Naive thymus-derived CD8-positive, alpha-beta T cell (primary cell): ENCODE data around the gene ERI2. TPM values are rescaled to one million over a fixed set of nuclear protein-coding genes. Genes with fewer than 3 reads are reported as not detected.
A peak's percentile ranks its signal among the peaks of the same experiment; 100 is the strongest.

Experiments
- ATAC-seq, 2 donors: fragments of 150-1000 bp; cut with Tn5 transposase in 1 of 2; sonication (Bioruptor Pico), chemical (Tn5 transposase) in 1 of 2; 1 replicate in 1 of 2; 2 replicates in 1 of 2; pipeline ENCODE4 v1.10.0; 2021; ENCODE audit warnings: mild to moderate bottlenecking in 2 of 2, moderate library complexity in 2 of 2
- POLR2A ChIA-PET: fragments of 350-600 bp; sonication (Branson Sonifier 250); formaldehyde crosslinking; loops from one replicate; lab custom pipeline; 2021; ENCODE audit warnings: antibody characterized with exemption; lab: Charles Lee
- DNase-seq, 10 donors: peaks; one replicate each; pipeline versions ENCODE4 v3.0.0 to v3.0.0-alpha.2; 2020 to 2022
- H3K27ac Mint-ChIP-seq, 10 donors: one replicate each; pipeline ENCODE4 v1.8.0; 2020 to 2022; ENCODE audit warnings: mild to moderate bottlenecking in 10 of 10, mixed read lengths in 10 of 10, moderate library complexity in 4 of 10, inconsistent platforms in 1 of 10
- H3K27me3 Mint-ChIP-seq, 5 donors: one replicate each; pipeline ENCODE4 v1.8.0; 2021 to 2022; ENCODE audit warnings: mixed read lengths in 5 of 5
- H3K36me3 Mint-ChIP-seq, 3 donors: one replicate each; pipeline ENCODE4 v1.8.0; 2020 to 2022; ENCODE audit warnings: mixed read lengths in 3 of 3, mild to moderate bottlenecking in 2 of 3, inconsistent platforms in 1 of 3
- H3K4me1 Mint-ChIP-seq, 4 donors: one replicate each; pipeline ENCODE4 v1.8.0; 2021 to 2022; ENCODE audit warnings: mixed read lengths in 4 of 4
- H3K4me3 Mint-ChIP-seq, 10 donors: one replicate each; pipeline ENCODE4 v1.8.0; 2020 to 2022; ENCODE audit warnings: mild to moderate bottlenecking in 10 of 10, mixed read lengths in 10 of 10, moderate library complexity in 6 of 10, inconsistent platforms in 1 of 10
- H3K9me3 Mint-ChIP-seq, 9 donors: one replicate each; pipeline ENCODE4 v1.8.0; 2020 to 2022; ENCODE audit warnings: mixed read lengths in 9 of 9, mild to moderate bottlenecking in 3 of 9, inconsistent platforms in 1 of 9, moderate library complexity in 1 of 9
- polyA plus RNA-seq, 3 donors: library from polyadenylated mRNA; unstranded; fragments of 300-500 nt; fragmentation: Illumina TruSeq; gene quantifications; one replicate each; pipeline ENCODE4 v1.2.3, GENCODE V29; 2021
- total RNA-seq, 8 experiments: library from RNA in 2 of 8; stranded (reverse) in 2 of 8; gene quantifications; one replicate each; pipeline ENCODE4 v1.2.3 and lab custom pipeline; 2021 to 2026

ERI2 gene
- total and polyA plus RNA-seq, 5 experiments from 2014 or later: 1.2 to 3.8 (median 2.1) TPM

- Mint-ChIP-seq H3K4me1 (peaks cover 11 to 27% (median 24%) of the 10 kb centered on the region in 4 donors), H3K4me3 (peak overlapping the region; percentile 26 to 70 (median 47)), H3K27me3 (no peaks in the 10 kb centered on the region), H3K27ac (peak overlapping the region; percentile 14 to 86 (median 72)), H3K9me3 (no peaks in the 10 kb centered on the region), H3K36me3 (no peaks in the 10 kb centered on the region)
- DNase-seq (peak in 4 of 10 donors; percentile 13 to 57 (median 35)), ATAC-seq (peak; percentile 68 to 88)
- POLR2A ChIA-PET: interaction anchor here (1.6 kb wide), 1 partner anchor 56 kb away, joined by 3 read pairs; the partner anchor contains the start of genes DCUN1D3 and LYRM1
Observed at GRCh38 chr16:20844054-20844453, 37.8 kb upstream of the ERI2 start.

- Mint-ChIP-seq H3K27me3 (no peaks in the 10 kb centered on the region), H3K36me3 (peaks cover 0 to 27% (median 16%) of the 10 kb centered on the region in 3 donors)
- ATAC-seq: no peak
Observed at GRCh38 chr16:20839504-20839903, 33.2 kb upstream of the ERI2 start.

GRCh38 chr16:20838240-20838639 is 32.0 kb upstream of the ERI2 start:
- H3K27me3 Mint-ChIP-seq: no peaks in the 10 kb centered on the region
- H3K4me3 Mint-ChIP-seq: no peak overlapping the region
- no peak overlapping the region for H3K27ac Mint-ChIP-seq
- H3K4me1 Mint-ChIP-seq: peaks cover 0 to 5% (median 2%) of the 10 kb centered on the region in 4 donors
- POLR2A ChIA-PET: no interaction called here
- no peak for ATAC-seq
- peaks cover 0 to 29% (median 18%) of the 10 kb centered on the region in 3 donors for H3K36me3 Mint-ChIP-seq
- H3K9me3 Mint-ChIP-seq: peaks cover 0 to 35% (median 14%) of the 10 kb centered on the region in 9 donors
- DNase-seq: no peak

More at GRCh38 chr16:20839504-20839903, 33.2 kb upstream of the ERI2 start:
- H3K4me1 Mint-ChIP-seq: peaks cover 2 to 18% (median 15%) of the 10 kb centered on the region in 4 donors
- DNase-seq: no peak
- POLR2A ChIA-PET: no interaction called here
- H3K4me3 Mint-ChIP-seq: no peak overlapping the region
- peaks cover 0 to 33% (median 10%) of the 10 kb centered on the region in 9 donors for H3K9me3 Mint-ChIP-seq
- no peak overlapping the region for H3K27ac Mint-ChIP-seq

GRCh38 chr16:20833086-20833485 is 26.8 kb upstream of the ERI2 start:
- Mint-ChIP-seq H3K4me3 (no peak overlapping the region), H3K36me3 (peaks cover 0 to 29% (median 18%) of the 10 kb centered on the region in 3 donors), H3K9me3 (peaks cover 0 to 31% (median 14%) of the 10 kb centered on the region in 9 donors), H3K27me3 (no peaks in the 10 kb centered on the region), H3K27ac (no peak overlapping the region), H3K4me1 (no peaks in the 10 kb centered on the region)
- POLR2A ChIA-PET: no interaction called here
- ATAC-seq (no peak), DNase-seq (no peak)

- H3K36me3 Mint-ChIP-seq: peaks cover 0 to 10% (median 4%) of the 10 kb centered on the region in 3 donors
- H3K9me3 Mint-ChIP-seq: peaks cover 0 to 13% (median 6%) of the 10 kb centered on the region in 9 donors
- H3K4me1 Mint-ChIP-seq: no peaks in the 10 kb centered on the region
- H3K4me3 Mint-ChIP-seq: no peak overlapping the region
- H3K27ac Mint-ChIP-seq: no peak overlapping the region
- no peak for DNase-seq
- ATAC-seq: no peak
- POLR2A ChIA-PET: no interaction called here
- no peaks in the 10 kb centered on the region for H3K27me3 Mint-ChIP-seq
Observed at GRCh38 chr16:20830372-20830771, 24.1 kb upstream of the ERI2 start.

GRCh38 chr16:20829536-20829935 is 23.3 kb upstream of the ERI2 start:
- no peaks in the 10 kb centered on the region for H3K4me1 Mint-ChIP-seq
- H3K27ac Mint-ChIP-seq: no peak overlapping the region
- H3K27me3 Mint-ChIP-seq: no peaks in the 10 kb centered on the region
- DNase-seq (no peak), ATAC-seq (no peak)
- H3K36me3 Mint-ChIP-seq: peaks cover 0 to 2% (median 2%) of the 10 kb centered on the region in 3 donors
- POLR2A ChIA-PET: no interaction called here
- H3K9me3 Mint-ChIP-seq: peaks cover 0 to 4% (median 2%) of the 10 kb centered on the region in 9 donors
- H3K4me3 Mint-ChIP-seq: no peak overlapping the region

- Mint-ChIP-seq H3K4me1 (peaks cover 0 to 7% (median 2%) of the 10 kb centered on the region in 4 donors), H3K9me3 (no peaks in the 10 kb centered on the region), H3K27ac (no peak overlapping the region), H3K27me3 (no peaks in the 10 kb centered on the region), H3K4me3 (no peak overlapping the region), H3K36me3 (no peaks in the 10 kb centered on the region)
- POLR2A ChIA-PET: no interaction called here
- ATAC-seq (no peak), DNase-seq (no peak)
Observed at GRCh38 chr16:20826039-20826566, 19.8 kb upstream of the ERI2 start.

- no peaks in the 10 kb centered on the region for H3K27me3 Mint-ChIP-seq
- no peaks in the 10 kb centered on the region for H3K36me3 Mint-ChIP-seq
- H3K27ac Mint-ChIP-seq: no peak overlapping the region
- DNase-seq: no peak
- POLR2A ChIA-PET: no interaction called here
- no peak for ATAC-seq
- peaks cover 0 to 7% (median 2%) of the 10 kb centered on the region in 4 donors for H3K4me1 Mint-ChIP-seq
- H3K4me3 Mint-ChIP-seq: no peak overlapping the region
- no peaks in the 10 kb centered on the region for H3K9me3 Mint-ChIP-seq
Observed at GRCh38 chr16:20822521-20823325, 16.5 kb upstream of the ERI2 start.

- H3K4me1 Mint-ChIP-seq: peaks cover 0 to 7% (median 2%) of the 10 kb centered on the region in 4 donors
- H3K27ac Mint-ChIP-seq: no peak overlapping the region
- no peaks in the 10 kb centered on the region for H3K9me3 Mint-ChIP-seq
- POLR2A ChIA-PET: no interaction called here
- ATAC-seq (no peak), DNase-seq (no peak)
- no peaks in the 10 kb centered on the region for H3K27me3 Mint-ChIP-seq
- no peaks in the 10 kb centered on the region for H3K36me3 Mint-ChIP-seq
- no peak overlapping the region for H3K4me3 Mint-ChIP-seq
Observed at GRCh38 chr16:20821682-20822081, 15.4 kb upstream of the ERI2 start.

GRCh38 chr16:20818929-20819585 is 12.8 kb upstream of the ERI2 start:
- POLR2A ChIA-PET: no interaction called here
- Mint-ChIP-seq H3K4me3 (no peak overlapping the region), H3K36me3 (no peaks in the 10 kb centered on the region), H3K4me1 (peaks cover 0 to 7% (median 2%) of the 10 kb centered on the region in 4 donors), H3K27ac (no peak overlapping the region), H3K27me3 (no peaks in the 10 kb centered on the region), H3K9me3 (no peaks in the 10 kb centered on the region)
- ATAC-seq (no peak), DNase-seq (no peak)

GRCh38 chr16:20814784-20815183 is 8.5 kb upstream of the ERI2 start:
- POLR2A ChIA-PET: no interaction called here
- Mint-ChIP-seq H3K4me3 (no peak overlapping the region), H3K4me1 (no peaks in the 10 kb centered on the region), H3K36me3 (no peaks in the 10 kb centered on the region), H3K27me3 (peaks cover 0 to 4% (median 0%) of the 10 kb centered on the region in 5 donors), H3K9me3 (no peaks in the 10 kb centered on the region), H3K27ac (no peak overlapping the region)
- no peak for ATAC-seq
- DNase-seq: no peak

GRCh38 chr16:20812510-20812909 is 6.2 kb upstream of the ERI2 start:
- H3K4me3 Mint-ChIP-seq: no peak overlapping the region
- H3K9me3 Mint-ChIP-seq: no peaks in the 10 kb centered on the region
- DNase-seq (no peak), ATAC-seq (no peak)
- POLR2A ChIA-PET: interaction anchor here (0.6 kb wide), 1 partner anchor 70 kb away, joined by 5 read pairs; no protein-coding TSS in a partner anchor
- H3K27me3 Mint-ChIP-seq: peaks cover 0 to 4% (median 0%) of the 10 kb centered on the region in 5 donors
- H3K36me3 Mint-ChIP-seq: no peaks in the 10 kb centered on the region
- H3K27ac Mint-ChIP-seq: peak overlapping the region in 1 of 10 donors; percentile 7
- H3K4me1 Mint-ChIP-seq: peaks cover 0 to 7% (median 5%) of the 10 kb centered on the region in 4 donors
